SK-MEL-5 (cell line): ENCODE measurements around the gene PXYLP1. TPM values are rescaled to one million over a fixed set of nuclear protein-coding genes. Genes with fewer than 3 reads are reported as not detected.

Source experiments
- DNase-seq: peaks from one replicate; pipeline ENCODE4 v3.0.0-alpha.2; 2016; ENCODE audit warnings: low read depth, low spot score
- in situ Hi-C: cut with HindIII; loops from 2 replicates; pipeline ENCODE4 v1.10.0; 2016; ENCODE audit warnings: low sequenced_read_pairs, high pct_unique_total_duplicates, low pct_unique_long_range_greater_than_20kb
- total RNA-seq: library from RNA; depleted of rRNA; stranded (reverse); fragments of >200 nt; shearing (Covaris generic); gene quantifications from 2 replicates; pipeline ENCODE4 v1.2.3, GENCODE V29; 2014

The PXYLP1 gene
- total RNA-seq, 1 experiment from 2014 or later = 3.0 TPM

- in situ Hi-C loops = no loop called here
- no peak for DNase-seq
Measured at GRCh38 chr3:141241616-141242376, 10.2 kb downstream of the PXYLP1 start.

- no peak for DNase-seq
- in situ Hi-C loops = no loop called here
Measured at GRCh38 chr3:141242377-141243092, 10.9 kb downstream of the PXYLP1 start.

- in situ Hi-C loops = no loop called here
- no peak for DNase-seq
Measured at GRCh38 chr3:141243271-141243707, 11.7 kb downstream of the PXYLP1 start.

- DNase-seq = no peak
- in situ Hi-C loops = no loop called here
Measured at GRCh38 chr3:141246224-141246957, 14.8 kb downstream of the PXYLP1 start.

- in situ Hi-C loops = no loop called here
Measured at GRCh38 chr3:141246958-141247301, 15.3 kb downstream of the PXYLP1 start.

GRCh38 chr3:141248064-141248463 is 16.4 kb downstream of the PXYLP1 start:
- DNase-seq = no peak
- in situ Hi-C loops = no loop called here

More at GRCh38 chr3:141246958-141247301, 15.3 kb downstream of the PXYLP1 start:
- DNase-seq = no peak

- in situ Hi-C loops = no loop called here
- no peak for DNase-seq
Measured at GRCh38 chr3:141249041-141249440, 17.4 kb downstream of the PXYLP1 start.

- peak; percentile 22 for DNase-seq
- in situ Hi-C loops = no loop called here
Measured at GRCh38 chr3:141250342-141250741, 18.7 kb downstream of the PXYLP1 start.

- in situ Hi-C loops = no loop called here
- no peak for DNase-seq
Measured at GRCh38 chr3:141250828-141251227, 19.2 kb downstream of the PXYLP1 start.

GRCh38 chr3:141253326-141253725 is 21.7 kb downstream of the PXYLP1 start:
- no peak for DNase-seq
- in situ Hi-C loops = no loop called here

- no peak for DNase-seq
- in situ Hi-C loops = no loop called here
Measured at GRCh38 chr3:141253811-141254210, 22.2 kb downstream of the PXYLP1 start.

GRCh38 chr3:141255137-141255845 is 23.7 kb downstream of the PXYLP1 start:
- in situ Hi-C loops = no loop called here
- no peak for DNase-seq

GRCh38 chr3:141255846-141256261 is 24.2 kb downstream of the PXYLP1 start:
- DNase-seq = peak; percentile 90
- in situ Hi-C loops = no loop called here

- no peak for DNase-seq
- in situ Hi-C loops = no loop called here
Measured at GRCh38 chr3:141256820-141257219, 25.2 kb downstream of the PXYLP1 start.

- DNase-seq = no peak
- in situ Hi-C loops = no loop called here
Measured at GRCh38 chr3:141257961-141258360, 26.3 kb downstream of the PXYLP1 start.

GRCh38 chr3:141258973-141259372 is 27.3 kb downstream of the PXYLP1 start:
- in situ Hi-C loops = no loop called here
- DNase-seq = no peak

GRCh38 chr3:141259821-141260629 is 28.4 kb downstream of the PXYLP1 start:
- DNase-seq = no peak
- in situ Hi-C loops = no loop called here
